ENCODE measurements around the gene RPUSD4. TPM values are rescaled to one million over a fixed set of nuclear protein-coding genes. Genes with fewer than 3 reads are reported as not detected.
"Not testable (repeated sequence)": the region's sequence is repeated elsewhere in the genome, so short reads cannot be mapped to it uniquely, and the experiment has no call there.

The RPUSD4 gene, protein sequence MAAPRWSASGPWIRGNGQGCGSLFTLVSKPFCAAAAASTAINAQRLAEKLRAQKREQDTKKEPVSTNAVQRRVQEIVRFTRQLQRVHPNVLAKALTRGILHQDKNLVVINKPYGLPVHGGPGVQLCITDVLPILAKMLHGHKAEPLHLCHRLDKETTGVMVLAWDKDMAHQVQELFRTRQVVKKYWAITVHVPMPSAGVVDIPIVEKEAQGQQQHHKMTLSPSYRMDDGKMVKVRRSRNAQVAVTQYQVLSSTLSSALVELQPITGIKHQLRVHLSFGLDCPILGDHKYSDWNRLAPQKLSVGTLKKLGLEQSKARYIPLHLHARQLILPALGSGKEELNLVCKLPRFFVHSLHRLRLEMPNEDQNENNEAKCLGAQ
- total RNA-seq: 10 to 100 TPM; 25.4 to 41.2 TPM

DNA sequence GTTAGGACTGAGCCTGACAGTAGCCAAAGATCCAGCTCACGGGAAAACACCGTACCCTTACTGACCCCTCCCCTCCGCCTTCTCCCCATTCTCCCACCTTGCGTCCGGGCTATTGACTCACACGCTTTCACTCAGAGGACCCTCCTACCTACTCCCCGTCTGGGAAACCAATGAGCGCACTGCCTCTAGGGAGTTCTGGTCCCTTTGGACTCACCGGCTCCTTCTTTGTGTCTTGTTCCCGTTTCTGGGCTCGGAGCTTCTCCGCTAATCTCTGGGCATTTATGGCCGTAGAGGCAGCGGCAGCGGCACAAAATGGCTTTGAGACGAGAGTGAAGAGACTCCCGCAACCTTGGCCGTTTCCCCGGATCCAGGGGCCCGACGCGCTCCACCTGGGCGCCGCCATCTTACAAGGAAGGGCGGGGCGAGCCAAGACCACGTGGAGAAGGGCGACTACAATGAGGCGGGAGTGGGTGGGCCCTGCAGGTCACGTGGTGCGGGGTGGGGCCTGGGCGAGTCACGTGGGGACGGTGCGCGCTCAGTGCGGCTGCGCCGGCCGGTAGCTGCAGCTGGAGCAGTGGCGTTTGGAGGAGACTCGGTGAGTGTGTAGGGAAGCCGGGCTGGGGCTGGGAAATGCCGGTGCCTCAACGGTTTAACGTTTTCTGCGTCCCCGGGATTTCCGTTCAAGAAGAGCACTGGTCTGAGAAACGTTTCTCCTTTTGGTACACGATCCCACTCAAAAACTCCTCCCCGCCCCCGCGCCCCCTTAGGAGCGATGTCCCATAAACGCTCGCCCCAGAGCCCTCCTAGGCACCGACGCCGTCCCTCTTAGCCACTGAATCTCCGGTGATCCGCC, at the start of gene RPUSD4, which contains the start of gene FAM118B:
RPUSD4 (minus strand) TSS at position 415 of the 853 bp plus-strand sequence; CDS start at position 403, 12 bp downstream.
FAM118B (plus strand) TSS at position 547 of the 853 bp plus-strand sequence. CDS start 23,220 bp downstream, outside the sequence.
- peaks cover 32% of the 10 kb centered on the region for H3K4me1 ChIP-seq
- intact Hi-C loops (cut with DNase I): no loop called here
- H3K27me3 ChIP-seq: no peaks in the 10 kb centered on the region
- peak; percentile 98 to 99 (median 98) for DNase-seq
- peak; percentile 98 for ATAC-seq
- peaks cover 0 to 6% of the 10 kb centered on the region in 2 donors for H3K36me3 ChIP-seq (replicated peaks in 1 of 2; ENCODE audit: insufficient read depth in 1 of 2, low read depth in 2 of 2)
- H3K4me3 ChIP-seq: peak within 1 kb of the TSS; percentile 90 to 93
- TF ChIP-seq, protein P1, sequence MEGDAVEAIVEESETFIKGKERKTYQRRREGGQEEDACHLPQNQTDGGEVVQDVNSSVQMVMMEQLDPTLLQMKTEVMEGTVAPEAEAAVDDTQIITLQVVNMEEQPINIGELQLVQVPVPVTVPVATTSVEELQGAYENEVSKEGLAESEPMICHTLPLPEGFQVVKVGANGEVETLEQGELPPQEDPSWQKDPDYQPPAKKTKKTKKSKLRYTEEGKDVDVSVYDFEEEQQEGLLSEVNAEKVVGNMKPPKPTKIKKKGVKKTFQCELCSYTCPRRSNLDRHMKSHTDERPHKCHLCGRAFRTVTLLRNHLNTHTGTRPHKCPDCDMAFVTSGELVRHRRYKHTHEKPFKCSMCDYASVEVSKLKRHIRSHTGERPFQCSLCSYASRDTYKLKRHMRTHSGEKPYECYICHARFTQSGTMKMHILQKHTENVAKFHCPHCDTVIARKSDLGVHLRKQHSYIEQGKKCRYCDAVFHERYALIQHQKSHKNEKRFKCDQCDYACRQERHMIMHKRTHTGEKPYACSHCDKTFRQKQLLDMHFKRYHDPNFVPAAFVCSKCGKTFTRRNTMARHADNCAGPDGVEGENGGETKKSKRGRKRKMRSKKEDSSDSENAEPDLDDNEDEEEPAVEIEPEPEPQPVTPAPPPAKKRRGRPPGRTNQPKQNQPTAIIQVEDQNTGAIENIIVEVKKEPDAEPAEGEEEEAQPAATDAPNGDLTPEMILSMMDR (IDR thresholded peaks at IDR 0.05): peak in 1 of 7 experiments; percentile 1
- peak; percentile 62 to 80 (median 80) for TF ChIP-seq POLR2A (IDR thresholded peaks at IDR 0.05)
- WGBS, 2 donors: 0% methylated on average over 36 to 59 of the region's 62 CpGs
- H3K27ac ChIP-seq: peak within 1 kb of the TSS in 3 of 4 donors; percentile 39 to 72 (median 59)
- H3K9me3 ChIP-seq: no peaks in the 10 kb centered on the region

DNA sequence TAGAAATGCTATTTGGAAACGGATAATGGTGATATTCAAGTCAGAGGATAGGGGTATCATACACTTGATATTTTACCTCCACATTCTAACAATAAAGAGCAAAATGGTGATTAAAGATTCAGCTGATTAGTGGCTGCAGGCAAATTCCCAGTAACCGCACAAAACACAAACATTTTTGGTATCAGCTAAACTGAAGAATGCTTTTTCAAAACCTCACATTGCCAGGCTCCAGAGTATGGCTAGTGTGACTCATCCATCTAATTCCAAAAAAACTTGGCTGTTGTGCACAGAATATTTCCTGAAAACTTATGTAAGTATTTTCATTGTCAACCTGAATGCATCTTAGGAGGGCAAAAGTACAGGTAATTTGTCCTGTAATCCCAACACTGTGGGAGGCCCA, 46.3 kb upstream of the RPUSD4 start:
- intact Hi-C loops (cut with DNase I): no loop called here

DNA sequence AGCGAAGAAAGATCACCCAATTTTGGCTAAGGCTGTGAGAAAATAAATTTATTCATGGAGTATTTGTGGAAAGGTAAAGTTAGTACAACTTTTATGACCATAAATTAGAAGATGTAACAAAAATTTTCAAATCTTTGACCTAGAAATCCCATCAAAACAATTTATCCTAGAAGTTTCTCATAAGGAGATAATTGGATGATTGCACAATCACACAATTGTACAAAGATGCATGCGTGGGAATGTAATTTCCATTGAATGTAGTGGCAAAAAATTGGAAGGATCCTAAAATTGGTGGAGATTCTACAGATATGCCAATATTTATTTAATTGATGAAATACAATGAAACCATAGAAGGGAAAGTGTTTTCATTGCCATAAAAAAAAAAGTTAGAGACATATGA, 45.7 kb upstream of the RPUSD4 start:
- Histone ChIP-seq H3K27me3 (no peaks in the 10 kb centered on the region), H3K36me3 (replicated peaks in 1 of 2; ENCODE audit: insufficient read depth in 1 of 2, low read depth in 2 of 2) (peaks cover 0 to 8% of the 10 kb centered on the region in 2 donors), H3K4me1 (peaks cover 12% of the 10 kb centered on the region), H3K4me3 (no peak overlapping the region), H3K27ac (no peak overlapping the region), H3K9me3 (no peaks in the 10 kb centered on the region)
- intact Hi-C loops (cut with DNase I): no loop called here
- no peak for DNase-seq
- 83 to 93% methylated on average over 2 of the region's 2 CpGs for WGBS, 2 donors
- TF ChIP-seq POLR2A (IDR thresholded peaks at IDR 0.05): no peak
- TF ChIP-seq, protein P1 (IDR thresholded peaks at IDR 0.05): no peak
- ATAC-seq: no peak

More for the DNA sequence above, 46.3 kb upstream of the RPUSD4 start:
- no peaks in the 10 kb centered on the region for H3K27me3 ChIP-seq
- ATAC-seq: no peak
- no peaks in the 10 kb centered on the region for H3K9me3 ChIP-seq
- DNase-seq: no peak
- H3K4me3 ChIP-seq: no peak overlapping the region
- H3K27ac ChIP-seq: no peak overlapping the region
- TF ChIP-seq, protein P1 (IDR thresholded peaks at IDR 0.05): no peak
- H3K36me3 ChIP-seq (replicated peaks in 1 of 2; ENCODE audit: insufficient read depth in 1 of 2, low read depth in 2 of 2): peaks cover 0 to 13% of the 10 kb centered on the region in 2 donors
- peaks cover 11% of the 10 kb centered on the region for H3K4me1 ChIP-seq
- 84 to 90% methylated on average over 2 of the region's 2 CpGs for WGBS, 2 donors

DNA sequence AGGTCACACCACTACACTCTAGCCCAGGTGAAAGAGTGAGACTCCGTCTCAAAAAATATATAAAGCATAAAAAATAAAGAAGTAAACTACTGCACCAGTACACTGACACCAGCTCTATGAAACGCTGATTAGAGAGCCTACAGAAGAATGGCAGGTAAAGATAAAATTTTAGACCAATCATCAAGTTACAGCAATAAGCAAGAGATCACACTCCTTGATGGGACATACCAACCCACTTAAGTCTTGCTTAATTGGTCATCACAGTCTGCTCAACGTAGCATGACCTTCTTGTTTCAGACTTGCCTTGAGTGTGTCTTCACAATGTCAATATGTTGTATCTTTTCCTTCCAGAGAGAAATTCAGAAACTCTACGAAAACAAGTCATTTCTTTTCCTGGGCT, 44.8 kb upstream of the RPUSD4 start:
- H3K27ac ChIP-seq: no peak overlapping the region
- DNase-seq: no peak
- H3K36me3 ChIP-seq (replicated peaks in 1 of 2; ENCODE audit: insufficient read depth in 1 of 2, low read depth in 2 of 2): peaks cover 0 to 3% of the 10 kb centered on the region in 2 donors
- H3K4me3 ChIP-seq: no peak overlapping the region
- ATAC-seq: no peak
- H3K4me1 ChIP-seq: peaks cover 12% of the 10 kb centered on the region
- 93 to 94% methylated on average over 4 of the region's 4 CpGs for WGBS, 2 donors
- no peaks in the 10 kb centered on the region for H3K27me3 ChIP-seq
- H3K9me3 ChIP-seq: no peaks in the 10 kb centered on the region
- TF ChIP-seq, protein P1 (IDR thresholded peaks at IDR 0.05): no peak
- TF ChIP-seq POLR2A (IDR thresholded peaks at IDR 0.05): no peak
- intact Hi-C loops (cut with DNase I): no loop called here

DNA sequence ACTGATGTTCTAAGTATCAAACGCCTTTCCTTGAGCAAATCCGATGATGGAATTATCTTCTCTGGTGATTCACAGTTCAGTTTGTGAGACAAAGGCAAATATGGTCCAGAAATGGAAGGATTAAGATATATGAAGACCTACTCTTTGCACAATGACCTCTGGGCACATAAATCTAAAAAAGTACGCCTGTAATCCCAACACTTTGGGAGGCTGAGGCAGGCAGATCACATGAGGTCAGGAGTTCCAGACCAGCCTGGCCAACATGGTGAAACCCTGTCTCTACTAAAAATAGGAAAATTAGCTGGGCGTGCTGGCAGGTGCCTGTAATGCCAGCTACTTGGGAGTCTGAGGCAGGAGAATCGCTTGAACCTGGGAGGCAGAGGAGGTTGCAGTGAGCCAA, 44.1 kb upstream of the RPUSD4 start:
- H3K9me3 ChIP-seq; H3K27me3 ChIP-seq; H3K27ac ChIP-seq; ATAC-seq; H3K36me3 ChIP-seq (replicated peaks in 1 of 2; ENCODE audit: insufficient read depth in 1 of 2, low read depth in 2 of 2); H3K4me3 ChIP-seq; intact Hi-C loops (cut with DNase I); DNase-seq: not testable (repeated sequence)
- WGBS, 2 donors: 94 to 99% methylated on average over 5 of the region's 5 CpGs
- peaks cover 12% of the 10 kb centered on the region for H3K4me1 ChIP-seq
